ENCODE measurements around the gene CBX4.
A peak's percentile ranks its signal among the peaks of the same experiment; 100 is the strongest.

Gene CBX4

GRCh38 chr17:79799174-79799537 is 40.1 kb downstream of the CBX4 start:
- DNase-seq (ENCODE audit: low spot score) = no peak

- DNase-seq (ENCODE audit: low spot score) = no peak
Measured at GRCh38 chr17:79798299-79799173, 40.7 kb downstream of the CBX4 start.

- no peak for DNase-seq (ENCODE audit: low spot score)
Measured at GRCh38 chr17:79797492-79798298, 41.5 kb downstream of the CBX4 start.

- DNase-seq (ENCODE audit: low spot score) = peak; percentile 99
Measured at GRCh38 chr17:79796763-79797491, 42.3 kb downstream of the CBX4 start, which contains the start of gene CBX8. CBX8 (minus strand) TSS chr17:79797077; CDS start chr17:79796998, 79 bp downstream.

DNA sequence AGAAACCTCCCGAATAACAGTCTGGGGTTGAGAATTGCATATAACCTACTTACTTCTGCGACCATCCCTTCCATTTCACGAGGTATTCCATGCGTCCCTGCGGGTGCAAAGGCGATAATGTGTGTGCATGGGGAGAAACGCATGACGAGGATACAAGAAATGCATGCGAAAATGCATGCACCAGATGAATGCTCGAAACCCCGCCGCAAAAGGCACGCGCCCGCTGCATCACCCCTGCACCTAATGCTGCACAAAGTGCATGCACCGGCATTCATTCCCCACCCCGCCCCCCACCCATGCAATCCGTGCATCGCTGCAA is 42.8 kb downstream of the CBX4 start:
- no peak for DNase-seq (ENCODE audit: low spot score)

GRCh38 chr17:79795795-79796443 is 43.3 kb downstream of the CBX4 start:
- no peak for DNase-seq (ENCODE audit: low spot score)

DNA sequence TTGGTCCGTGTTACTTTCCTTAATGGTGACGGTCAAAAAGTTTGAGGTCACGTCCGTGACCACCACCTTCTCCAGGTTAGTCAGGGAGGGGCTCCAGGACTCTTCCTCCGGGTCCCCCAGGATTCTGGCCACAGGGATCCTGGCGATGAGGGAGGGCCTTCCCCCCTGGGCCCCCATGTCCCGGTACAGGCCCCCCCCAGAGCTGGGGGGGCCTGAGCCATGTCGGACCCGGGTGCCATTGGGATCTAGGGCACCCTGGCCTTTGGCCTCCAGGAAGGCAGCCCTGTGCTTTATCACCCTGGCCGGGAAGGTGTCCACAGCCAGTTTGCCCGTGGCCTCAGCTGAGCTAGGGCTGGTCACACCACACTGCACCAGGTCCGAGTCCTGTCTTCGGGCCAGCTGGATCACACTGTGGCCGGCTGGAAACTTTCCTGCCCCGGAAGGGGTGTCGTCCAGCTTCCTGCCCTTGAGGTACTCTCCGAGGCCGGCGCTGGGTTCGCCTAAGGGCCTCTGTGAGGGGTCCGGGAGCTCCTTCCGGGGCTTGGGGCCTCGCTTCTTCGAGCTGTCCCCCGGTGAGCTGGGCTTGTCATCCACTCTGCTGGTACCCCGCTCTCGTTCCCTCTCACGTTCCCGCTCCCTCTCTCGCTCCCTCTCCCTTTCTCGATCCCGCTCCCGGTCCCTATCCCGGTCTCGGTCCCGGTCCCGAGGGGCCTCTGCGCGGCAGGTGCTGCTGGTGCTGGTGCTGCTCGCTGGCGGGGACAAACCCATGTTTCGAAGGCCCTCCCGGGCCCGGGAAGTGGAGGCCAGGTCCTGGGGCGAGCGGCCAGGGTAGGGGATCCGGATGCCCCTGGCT is 44.4 kb downstream of the CBX4 start:
- no peak for DNase-seq (ENCODE audit: low spot score)

DNA sequence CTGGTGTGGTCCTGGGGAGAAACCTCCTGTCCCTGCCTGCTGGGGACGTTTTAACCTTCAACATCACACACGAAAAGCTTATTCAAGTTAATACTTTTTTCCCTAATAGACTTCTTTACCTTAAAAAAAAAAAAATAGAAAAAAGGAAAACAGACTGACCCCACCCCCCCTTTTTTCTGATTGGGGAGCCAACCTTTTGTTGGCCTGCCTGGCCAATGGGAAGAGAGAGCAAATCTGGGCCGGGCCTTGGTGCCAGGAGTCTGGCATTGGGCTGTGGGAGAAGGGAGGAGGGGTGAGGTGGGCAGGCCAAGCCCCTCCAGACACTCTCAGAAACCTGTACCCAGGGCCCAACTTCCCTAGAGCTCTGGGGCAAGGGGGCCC is 45.3 kb downstream of the CBX4 start:
- no peak for DNase-seq (ENCODE audit: low spot score)

GRCh38 chr17:79792984-79793923 is 46.0 kb downstream of the CBX4 start:
- DNase-seq (ENCODE audit: low spot score) = no peak

DNA sequence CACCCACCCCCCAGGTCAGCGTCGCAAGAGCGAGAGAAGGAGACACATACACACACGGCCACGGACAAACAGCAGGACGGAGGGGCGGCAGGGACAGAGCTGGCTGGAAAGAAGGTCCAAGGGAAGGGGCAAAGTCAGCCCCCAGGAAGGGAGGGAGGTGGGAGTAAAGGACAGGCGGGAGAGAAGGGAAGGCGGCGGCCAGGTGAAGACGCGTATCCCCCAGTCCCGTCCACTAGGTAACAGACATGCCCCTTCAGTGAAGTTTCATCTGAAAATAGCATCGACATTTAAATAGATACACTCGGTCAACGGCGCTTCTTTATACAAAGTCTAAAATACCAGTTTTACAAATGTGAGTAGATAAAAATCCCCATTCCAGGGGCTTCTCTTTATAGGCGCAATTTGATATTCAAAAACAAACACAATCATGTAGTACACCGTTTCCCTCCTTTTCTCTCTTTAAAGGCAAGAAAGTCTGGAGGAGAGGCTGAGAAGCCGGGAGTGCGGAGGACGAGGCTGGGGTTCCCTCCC is 46.8 kb downstream of the CBX4 start:
- no peak for DNase-seq (ENCODE audit: low spot score)

- DNase-seq (ENCODE audit: low spot score) = no peak
Measured at GRCh38 chr17:79791735-79792161, 47.5 kb downstream of the CBX4 start.

DNA sequence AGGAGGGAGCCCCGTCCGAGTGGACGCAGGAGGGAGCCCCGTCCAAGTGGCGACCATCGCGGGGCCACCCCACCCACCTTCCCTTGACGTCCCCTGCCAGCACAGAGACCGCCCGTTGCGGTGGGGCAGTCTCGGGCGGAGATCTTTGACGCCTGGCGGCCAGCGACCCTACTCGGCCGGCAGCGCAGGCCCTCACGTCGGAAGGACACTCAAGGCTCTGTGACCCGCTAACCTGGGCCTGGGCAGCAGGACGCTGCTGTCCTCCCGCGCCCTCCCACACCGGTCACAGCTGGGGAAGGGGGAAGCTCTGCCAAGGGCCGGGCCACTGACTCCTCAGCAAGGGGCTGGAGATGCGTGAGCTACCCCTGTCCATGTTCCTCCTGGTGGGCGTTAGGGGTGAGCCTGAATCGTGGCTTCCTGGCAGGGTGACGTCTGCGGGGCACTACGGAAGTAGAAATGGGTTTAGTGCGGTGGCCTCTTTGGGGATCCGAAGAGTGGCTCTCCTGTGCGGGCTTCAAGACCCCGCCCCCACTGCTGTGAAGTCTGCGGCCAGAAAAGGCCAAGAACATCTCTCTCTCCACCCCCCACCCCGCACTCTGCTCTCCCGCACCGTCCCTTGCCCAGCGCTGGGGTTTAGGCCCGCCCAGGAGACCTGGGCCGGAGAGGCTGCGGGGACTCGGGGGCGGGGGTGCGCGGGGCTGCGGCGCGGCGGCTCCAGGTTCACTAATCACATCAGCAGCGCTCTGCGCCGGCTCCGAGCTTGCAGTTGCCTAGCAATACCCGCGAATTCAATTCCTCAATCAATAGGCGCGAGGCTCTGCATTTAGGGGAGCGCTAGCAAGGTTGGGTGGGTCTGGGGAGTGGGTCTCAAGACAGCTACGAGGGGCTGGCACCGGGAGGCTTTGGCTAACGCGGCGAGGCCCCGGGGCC is 48.2 kb downstream of the CBX4 start:
- no peak for DNase-seq (ENCODE audit: low spot score)

GRCh38 chr17:79789943-79790804 is 49.1 kb downstream of the CBX4 start:
- no peak for DNase-seq (ENCODE audit: low spot score)

DNA sequence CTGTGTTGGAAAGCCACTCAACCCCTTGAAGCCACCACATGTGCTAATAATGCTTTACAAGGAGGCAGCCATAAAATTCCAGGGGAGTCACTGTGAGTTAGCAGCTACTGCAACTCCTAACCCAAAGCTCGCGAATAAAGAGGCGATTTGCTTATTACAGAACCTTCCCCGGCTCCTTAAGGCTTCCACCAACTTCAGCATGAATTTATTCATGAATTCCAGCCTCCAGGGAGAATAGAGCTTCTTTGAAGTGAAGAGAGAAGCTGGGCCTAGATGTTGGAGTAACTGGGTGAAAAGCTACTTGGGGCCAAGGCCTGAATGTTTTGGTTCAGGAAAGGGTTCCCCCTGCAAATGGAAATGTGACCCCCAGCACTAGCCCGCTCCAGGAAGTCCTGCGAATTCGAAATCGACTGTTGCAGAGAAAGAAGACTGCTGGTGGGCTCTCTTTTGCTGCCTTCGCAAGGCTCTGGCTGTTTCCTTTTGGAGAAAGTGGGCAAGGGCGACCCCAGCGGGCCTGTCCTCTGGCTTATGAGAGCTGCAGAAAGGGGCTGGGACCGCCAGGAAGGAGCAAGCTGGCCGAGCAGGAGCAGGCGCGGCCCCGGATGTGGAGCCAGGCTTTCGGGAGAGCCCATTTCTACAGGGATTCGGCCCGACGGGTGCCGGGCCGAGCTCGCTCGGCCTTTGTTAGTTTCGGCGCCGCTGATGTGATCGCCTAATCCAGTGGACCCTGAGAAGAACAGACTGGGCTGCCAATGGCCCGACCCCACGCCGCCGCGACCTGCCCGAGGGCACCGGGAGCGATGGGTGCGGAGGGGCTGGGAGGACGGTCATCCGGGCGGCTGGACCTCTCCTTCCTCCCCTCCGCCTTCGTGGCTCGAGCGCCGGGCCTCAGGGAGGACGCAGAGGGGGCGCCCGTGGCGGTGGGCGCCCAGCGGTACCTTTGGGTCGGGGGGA is 50.0 kb downstream of the CBX4 start:
- no peak for DNase-seq (ENCODE audit: low spot score)

GRCh38 chr17:79788455-79788854 is 50.8 kb downstream of the CBX4 start:
- no peak for DNase-seq (ENCODE audit: low spot score)

GRCh38 chr17:79786930-79787643 is 52.2 kb downstream of the CBX4 start:
- no peak for DNase-seq (ENCODE audit: low spot score)
